NB4 (cell line): Measurements from ENCODE around the gene UBR1.

Experiments
- MYC ChIP-seq: IDR thresholded peaks from 2 replicates; pipeline ENCODE4 v1.6.1; 2011; ENCODE audit warnings: low read depth, low read length
- POLR2A ChIP-seq: IDR thresholded peaks from 2 replicates; pipeline ENCODE4 v1.6.1; 2011; ENCODE audit warnings: mild to moderate bottlenecking; ENCODE audit not compliant: insufficient read length; ENCODE audit errors: extremely low read depth
- TF ChIP-seq, protein P1 (sequence below): IDR thresholded peaks from one replicate; pipeline ENCODE4 v1.5.1; 2012; ENCODE audit warnings: low read depth, low read length
- TF ChIP-seq, protein P2 (sequence below): IDR thresholded peaks from 2 replicates; pipeline ENCODE4 v1.6.1; 2011; ENCODE audit warnings: low read depth, low read length

DNA sequence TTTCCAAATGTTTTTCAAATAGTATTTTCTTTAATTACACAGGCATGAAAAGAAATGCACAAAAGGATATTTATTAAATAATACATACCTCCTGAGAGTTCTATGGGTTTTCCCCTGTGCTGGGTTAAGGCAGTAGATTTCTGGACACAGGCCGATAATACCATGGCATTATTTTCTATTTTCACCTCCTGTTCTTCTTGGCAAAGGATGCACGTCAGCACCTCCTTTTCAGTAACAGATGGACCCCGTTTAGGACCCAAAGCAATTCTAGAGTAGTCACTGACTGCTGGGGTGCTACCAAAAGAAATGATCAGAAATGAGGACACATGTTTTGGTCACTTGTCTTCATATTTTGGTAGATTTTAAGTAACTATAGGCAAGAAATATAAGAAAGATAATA is 98.8 kb downstream of the UBR1 start:
- TF ChIP-seq POLR2A, result no peak
- TF ChIP-seq, protein P1, sequence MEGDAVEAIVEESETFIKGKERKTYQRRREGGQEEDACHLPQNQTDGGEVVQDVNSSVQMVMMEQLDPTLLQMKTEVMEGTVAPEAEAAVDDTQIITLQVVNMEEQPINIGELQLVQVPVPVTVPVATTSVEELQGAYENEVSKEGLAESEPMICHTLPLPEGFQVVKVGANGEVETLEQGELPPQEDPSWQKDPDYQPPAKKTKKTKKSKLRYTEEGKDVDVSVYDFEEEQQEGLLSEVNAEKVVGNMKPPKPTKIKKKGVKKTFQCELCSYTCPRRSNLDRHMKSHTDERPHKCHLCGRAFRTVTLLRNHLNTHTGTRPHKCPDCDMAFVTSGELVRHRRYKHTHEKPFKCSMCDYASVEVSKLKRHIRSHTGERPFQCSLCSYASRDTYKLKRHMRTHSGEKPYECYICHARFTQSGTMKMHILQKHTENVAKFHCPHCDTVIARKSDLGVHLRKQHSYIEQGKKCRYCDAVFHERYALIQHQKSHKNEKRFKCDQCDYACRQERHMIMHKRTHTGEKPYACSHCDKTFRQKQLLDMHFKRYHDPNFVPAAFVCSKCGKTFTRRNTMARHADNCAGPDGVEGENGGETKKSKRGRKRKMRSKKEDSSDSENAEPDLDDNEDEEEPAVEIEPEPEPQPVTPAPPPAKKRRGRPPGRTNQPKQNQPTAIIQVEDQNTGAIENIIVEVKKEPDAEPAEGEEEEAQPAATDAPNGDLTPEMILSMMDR, result no peak
- TF ChIP-seq MYC, result no peak
- TF ChIP-seq, protein P2, sequence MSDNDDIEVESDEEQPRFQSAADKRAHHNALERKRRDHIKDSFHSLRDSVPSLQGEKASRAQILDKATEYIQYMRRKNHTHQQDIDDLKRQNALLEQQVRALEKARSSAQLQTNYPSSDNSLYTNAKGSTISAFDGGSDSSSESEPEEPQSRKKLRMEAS, result no peak
